ENCODE results near the gene FAM83C.

- TF ChIP-seq HSF1 (IDR thresholded peaks at IDR 0.05; ENCODE audit: low read depth, low read length) (no peak), NR2C2 (IDR thresholded peaks at IDR 0.05; ENCODE audit: borderline replicate concordance, control insufficient read depth, insufficient read length, low read depth) (no peak), ZBTB33 (IDR thresholded peaks at IDR 0.05) (no peak), FOS (IDR thresholded peaks at IDR 0.05; ENCODE audit: borderline replicate concordance, extremely low read depth, insufficient read length) (no peak), EGR1 (IDR thresholded peaks at IDR 0.05; ENCODE audit: borderline replicate concordance in 1 of 2, low read depth in 2 of 2, low read length in 2 of 2) (no peak), PML (IDR thresholded peaks at IDR 0.05; ENCODE audit: low read length) (no peak), SRF (IDR thresholded peaks at IDR 0.05; ENCODE audit: low read depth in 2 of 2, low read length in 2 of 2) (no peak), REST (IDR thresholded peaks at IDR 0.05; ENCODE audit: low read depth, low read length) (no peak), MYC (IDR thresholded peaks at IDR 0.05; ENCODE audit: insufficient read depth, insufficient read length, insufficient replicate concordance, low read length, severe bottlenecking) (no peak), FOXM1 (IDR thresholded peaks at IDR 0.05; ENCODE audit: low read depth, low read length) (no peak), TCF12 (IDR thresholded peaks at IDR 0.05; ENCODE audit: low read depth, low read length) (no peak), ATF3 (IDR thresholded peaks at IDR 0.05; ENCODE audit: borderline replicate concordance, extremely low read depth, low read depth, low read length) (no peak)
These were observed at the start of gene FAM83C for GRCh38 chr20:35291654-35292503.
